OCI-LY3 (cell line): ENCODE results near the gene NHLRC4.

ENCODE experiments used
- H2AFZ ChIP-seq: fragments of 200-600, 300-600 bp; shearing (Covaris generic); 2 replicates; pipeline ENCODE4 v1.6.0; 2014; ENCODE audit warnings: antibody characterized with exemption, low read depth, low read length
- H3K27ac ChIP-seq: fragments of 200-600, 300-600 bp; sonication (generic); 2 replicates; pipeline ENCODE4 v1.5.1; 2014; ENCODE audit warnings: mild to moderate bottlenecking, low read length, moderate library complexity, mixed read lengths
- H3K27me3 ChIP-seq: fragments of 200-600, 300-600 bp; sonication (generic); 2 replicates; pipeline ENCODE4 v1.6.1; 2014; ENCODE audit warnings: low read depth, low read length, mixed read lengths
- H3K36me3 ChIP-seq: fragments of 200-600, 300-600 bp; sonication (generic); replicated peaks from 2 replicates; pipeline ENCODE3; 2014; ENCODE audit warnings: low read depth, low read length, mixed read lengths
- H3K4me1 ChIP-seq: fragments of 300-600, 200-600 bp; sonication (generic); 2 replicates; pipeline ENCODE4 v1.6.1; 2014; ENCODE audit warnings: low read length, mixed read lengths
- H3K4me2 ChIP-seq: fragments of 200-600, 300-600 bp; sonication (generic); 2 replicates; pipeline ENCODE4 v1.6.1; 2014; ENCODE audit warnings: low read length, mixed read lengths
- H3K4me3 ChIP-seq: fragments of 300-600, 200-600 bp; sonication (generic); 2 replicates; pipeline ENCODE4 v1.5.1; 2014; ENCODE audit warnings: antibody characterized with exemption, mild to moderate bottlenecking, low read length, moderate library complexity
- H3K79me2 ChIP-seq: fragments of 300-600, 200-600 bp; shearing (Covaris generic); 2 replicates; pipeline ENCODE4 v1.6.1; 2014; ENCODE audit warnings: mild to moderate bottlenecking, low read length, mixed read lengths
- H3K9ac ChIP-seq: fragments of 300-600, 200-600 bp; shearing (Covaris generic); 2 replicates; pipeline ENCODE4 v1.6.0; 2014; ENCODE audit warnings: mild to moderate bottlenecking, low read length, moderate library complexity
- H3K9me3 ChIP-seq: fragments of 200-600, 300-600 bp; shearing (Covaris generic); 2 replicates; pipeline ENCODE4 v1.6.1; 2014; ENCODE audit warnings: low read length, mixed read lengths; ENCODE audit not compliant: insufficient read depth
- H4K20me1 ChIP-seq: fragments of 200-600, 300-600 bp; sonication (generic); 2 replicates; pipeline ENCODE4 v1.6.1; 2016; ENCODE audit warnings: low read length, mixed read lengths; ENCODE audit not compliant: insufficient read depth
- EZH2phosphoT487 ChIP-seq: fragments of 200-600 bp; shearing (Covaris generic); IDR thresholded peaks from 2 replicates; pipeline ENCODE4 v1.6.1; 2018; ENCODE audit warnings: antibody characterized with exemption, mixed run types, low read depth
- TF ChIP-seq, protein P1 (sequence below): fragments of 200-600, 300-600 bp; sonication (generic); IDR thresholded peaks from 2 replicates; pipeline ENCODE4 v1.5.1; 2014; ENCODE audit warnings: antibody characterized with exemption, low read length, low read depth

Gene NHLRC4

GRCh38 chr16:582218-582613, 15.4 kb downstream of the NHLRC4 start:
- H3K36me3 ChIP-seq = peaks cover under 1% of the 10 kb centered on the region
- H3K4me3 ChIP-seq = no peak overlapping the region
- TF ChIP-seq EZH2phosphoT487 = no peak
- TF ChIP-seq, protein P1, sequence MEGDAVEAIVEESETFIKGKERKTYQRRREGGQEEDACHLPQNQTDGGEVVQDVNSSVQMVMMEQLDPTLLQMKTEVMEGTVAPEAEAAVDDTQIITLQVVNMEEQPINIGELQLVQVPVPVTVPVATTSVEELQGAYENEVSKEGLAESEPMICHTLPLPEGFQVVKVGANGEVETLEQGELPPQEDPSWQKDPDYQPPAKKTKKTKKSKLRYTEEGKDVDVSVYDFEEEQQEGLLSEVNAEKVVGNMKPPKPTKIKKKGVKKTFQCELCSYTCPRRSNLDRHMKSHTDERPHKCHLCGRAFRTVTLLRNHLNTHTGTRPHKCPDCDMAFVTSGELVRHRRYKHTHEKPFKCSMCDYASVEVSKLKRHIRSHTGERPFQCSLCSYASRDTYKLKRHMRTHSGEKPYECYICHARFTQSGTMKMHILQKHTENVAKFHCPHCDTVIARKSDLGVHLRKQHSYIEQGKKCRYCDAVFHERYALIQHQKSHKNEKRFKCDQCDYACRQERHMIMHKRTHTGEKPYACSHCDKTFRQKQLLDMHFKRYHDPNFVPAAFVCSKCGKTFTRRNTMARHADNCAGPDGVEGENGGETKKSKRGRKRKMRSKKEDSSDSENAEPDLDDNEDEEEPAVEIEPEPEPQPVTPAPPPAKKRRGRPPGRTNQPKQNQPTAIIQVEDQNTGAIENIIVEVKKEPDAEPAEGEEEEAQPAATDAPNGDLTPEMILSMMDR = no peak

GRCh38 chr16:582614-583331, 16.0 kb downstream of the NHLRC4 start:
- Histone ChIP-seq H3K79me2 (peaks cover 8% of the 10 kb centered on the region), H2AFZ (no peak overlapping the region), H3K4me1 (peaks cover 5% of the 10 kb centered on the region), H3K27ac (no peak overlapping the region), H3K36me3 (peaks cover 4% of the 10 kb centered on the region), H3K4me2 (no peak overlapping the region), H4K20me1 (no peaks in the 10 kb centered on the region), H3K9me3 (no peaks in the 10 kb centered on the region), H3K4me3 (no peak overlapping the region), H3K9ac (no peak overlapping the region), H3K27me3 (no peaks in the 10 kb centered on the region; the same call in 1 of the 2 replicates)
- no peak for TF ChIP-seq EZH2phosphoT487
- TF ChIP-seq, protein P1 = no peak

More at GRCh38 chr16:582218-582613, 15.4 kb downstream of the NHLRC4 start:
- Histone ChIP-seq H3K9me3 (no peaks in the 10 kb centered on the region), H4K20me1 (no peaks in the 10 kb centered on the region), H3K4me2 (no peak overlapping the region), H3K27ac (no peak overlapping the region), H2AFZ (no peak overlapping the region), H3K27me3 (no peaks in the 10 kb centered on the region; the same call in 1 of the 2 replicates), H3K4me1 (no peaks in the 10 kb centered on the region), H3K9ac (no peak overlapping the region), H3K79me2 (peaks cover 3% of the 10 kb centered on the region)

GRCh38 chr16:583470-583814, 16.6 kb downstream of the NHLRC4 start:
- Histone ChIP-seq H3K4me3 (no peak overlapping the region), H3K4me1 (peaks cover 8% of the 10 kb centered on the region), H3K9ac (no peak overlapping the region), H4K20me1 (no peaks in the 10 kb centered on the region), H3K79me2 (peaks cover 15% of the 10 kb centered on the region), H3K4me2 (no peak overlapping the region), H3K27me3 (no peaks in the 10 kb centered on the region; the same call in 1 of the 2 replicates), H3K9me3 (no peaks in the 10 kb centered on the region), H3K36me3 (peaks cover 4% of the 10 kb centered on the region), H3K27ac (no peak overlapping the region), H2AFZ (no peak overlapping the region)
- TF ChIP-seq, protein P1 = no peak
- no peak for TF ChIP-seq EZH2phosphoT487

DNA sequence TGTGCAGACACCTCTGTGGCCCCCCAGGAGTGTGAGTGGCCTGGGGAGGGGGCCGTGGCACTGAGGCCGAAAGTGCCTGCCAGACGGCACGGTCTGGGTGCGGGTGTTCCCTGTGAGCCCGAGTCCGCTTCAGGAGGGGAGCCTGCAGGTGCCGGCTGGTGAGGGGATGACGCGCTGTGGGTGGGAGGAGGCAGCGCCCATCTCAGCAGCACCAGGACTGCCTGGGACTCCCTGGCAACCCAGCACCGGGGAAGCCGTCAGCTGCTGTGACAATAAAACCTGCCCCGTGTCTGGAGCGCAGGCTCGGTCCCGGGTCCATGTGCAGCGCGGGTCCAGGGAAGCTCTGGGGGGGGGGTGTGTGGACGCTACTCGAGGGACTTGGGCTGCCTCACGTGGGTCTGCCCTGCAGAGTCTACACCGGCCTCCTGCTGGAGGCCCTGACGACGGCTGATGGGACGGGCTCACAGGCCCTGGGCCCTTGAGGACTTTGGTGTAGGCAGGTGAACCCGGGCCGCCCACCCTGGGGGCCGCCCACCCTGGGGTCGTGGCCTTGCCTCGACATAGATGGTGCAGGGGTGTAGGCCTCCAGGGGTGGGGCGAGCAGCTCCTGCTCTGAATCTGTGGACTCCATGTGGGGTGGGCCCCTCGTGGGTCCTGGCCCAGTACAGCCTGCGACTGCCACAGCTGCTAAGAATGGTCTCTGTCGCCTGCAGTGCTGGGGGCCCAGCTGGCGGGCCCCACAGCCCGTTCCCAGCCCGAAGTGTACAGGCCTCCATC, 17.2 kb downstream of the NHLRC4 start:
- H3K4me3 ChIP-seq = no peak overlapping the region
- no peak overlapping the region for H3K4me2 ChIP-seq
- peaks cover 4% of the 10 kb centered on the region for H3K36me3 ChIP-seq
- H2AFZ ChIP-seq = no peak overlapping the region
- TF ChIP-seq, protein P1 = no peak
- TF ChIP-seq EZH2phosphoT487 = no peak
- H3K9ac ChIP-seq = no peak overlapping the region
- H3K27me3 ChIP-seq = no peaks in the 10 kb centered on the region; the same call in 1 of the 2 replicates
- peaks cover 19% of the 10 kb centered on the region for H3K79me2 ChIP-seq
- H4K20me1 ChIP-seq = no peaks in the 10 kb centered on the region
- no peaks in the 10 kb centered on the region for H3K9me3 ChIP-seq
- H3K4me1 ChIP-seq = peaks cover 8% of the 10 kb centered on the region
- H3K27ac ChIP-seq = no peak overlapping the region
